Transverse colon (tissue), 4 donors: ENCODE results near the gene STRAP. TPM values are rescaled to one million over a fixed set of nuclear protein-coding genes. Genes with fewer than 3 reads are reported as not detected.

Experiments used
- DNase-seq: peaks from one replicate; pipeline ENCODE4 v3.0.0-alpha.2; 2019
- H3K27ac ChIP-seq, 4 donors: fragments of 200-600 bp; sonication (generic); 2 replicates each; pipeline ENCODE4 v1.5.1; 2016 to 2018; ENCODE audit warnings: inconsistent platforms in 4 of 4
- H3K27me3 ChIP-seq: fragments of 200-600 bp; sonication (generic); 2 replicates; pipeline ENCODE4 v1.5.1; 2017; ENCODE audit warnings: inconsistent platforms
- H3K36me3 ChIP-seq, 4 donors: fragments of 200-600 bp; sonication (generic); 2 replicates each; pipeline ENCODE4 v1.5.1; 2017 to 2019; ENCODE audit warnings: inconsistent platforms in 4 of 4
- H3K4me1 ChIP-seq, 4 donors: fragments of 200-600 bp; sonication (generic); 2 replicates each; pipeline ENCODE4 v1.5.1; 2017 to 2020; ENCODE audit warnings: inconsistent platforms in 4 of 4
- H3K4me3 ChIP-seq, 4 donors: fragments of 200-600 bp; sonication (generic); 1 replicate in 1 of 4; 2 replicates in 3 of 4; pipeline versions ENCODE4 v1.5.1 to v1.6.1; 2017 to 2019; ENCODE audit warnings: inconsistent platforms in 4 of 4
- H3K9me3 ChIP-seq, 2 donors: fragments of 200-600 bp; sonication (generic); 2 replicates each; pipeline ENCODE4 v1.5.1; 2017 to 2019; ENCODE audit warnings: inconsistent platforms in 2 of 2
- EP300 ChIP-seq: sonication (generic); formaldehyde crosslinking; IDR thresholded peaks from one replicate; pipeline ENCODE4 v1.6.1; 2017; ENCODE audit warnings: antibody characterized with exemption, low read depth
- POLR2A ChIP-seq: fragments of 450-650 bp; IDR thresholded peaks from one replicate; pipeline ENCODE4 v1.6.1; 2016; ENCODE audit warnings: antibody characterized with exemption, mild to moderate bottlenecking, moderate library complexity
- POLR2AphosphoS5 ChIP-seq, 3 donors: sonication (generic); formaldehyde crosslinking; IDR thresholded peaks; one replicate each; pipeline ENCODE4 v1.6.1; 2016; ENCODE audit warnings: antibody characterized with exemption in 3 of 3
- WGBS, 2 donors: methylation state at CpG; one replicate each; pipeline ENCODE4 v1.1.5; 2018; ENCODE audit warnings: low coverage in 1 of 2; 5-methylcytosine and 5-hydroxymethylcytosine counted together
- in situ Hi-C, 4 donors: fragments of 200-750 bp; cut with MboI; loops; one replicate each; pipeline versions ENCODE4 v1.15.0 to v1.15.1; 2017; ENCODE audit warnings: low sequenced_read_pairs in 3 of 4, low pct_ligation_motif_present in 1 of 4, low pct_unique_long_range_greater_than_20kb in 1 of 4
- intact Hi-C: fragments of 100-400 bp; cut with DNase I; formaldehyde crosslinking; loops from one replicate; pipeline ENCODE4 v1.15.1; 2023; ENCODE audit warnings: low total_unique reads
- total RNA-seq, 4 donors: library from RNA; depleted of rRNA; stranded (reverse); fragments of >200 nt; gene quantifications; one replicate each; pipeline ENCODE4 v1.1.0, GENCODE V29; 2016
- TF ChIP-seq, protein P1 (sequence below), 5 experiments: fragments of 200-600 bp in 3 of 5; fragments of 450-650 bp in 2 of 5; sonication (generic) in 3 of 5; IDR thresholded peaks; 1 replicate in 2 of 5; 2 replicates in 3 of 5; pipeline ENCODE4 v1.5.1; 2016 to 2017; ENCODE audit warnings: antibody characterized with exemption in 5 of 5, inconsistent platforms in 3 of 5, mild to moderate bottlenecking in 2 of 5, moderate library complexity in 1 of 5

Gene STRAP
- total RNA-seq, 4 donors from 2014 or later, result 39.3 to 78.6 (median 48.6) TPM

GRCh38 chr12:15848606-15849005 is 33.6 kb upstream of the STRAP start:
- no peaks in the 10 kb centered on the region for H3K27me3 ChIP-seq
- whole genome bisulfite sequencing, 2 donors, result 71 to 87% methylated on average over 1 of the region's 1 CpG
- H3K36me3 ChIP-seq, result no peaks in the 10 kb centered on the region
- TF ChIP-seq EP300 (no peak), POLR2AphosphoS5 (IDR thresholded peaks at IDR 0.05) (no peak)
- intact Hi-C loops (no loop called here), in situ Hi-C loops (loop anchor here in 1 of 4 donors (25.0 kb wide), 1 partner anchor 561 kb away; no protein-coding TSS in a partner anchor)
- no peaks in the 10 kb centered on the region for H3K9me3 ChIP-seq
- H3K4me3 ChIP-seq, result no peak overlapping the region
- no peak overlapping the region for H3K27ac ChIP-seq
- H3K4me1 ChIP-seq, result peaks cover 0 to 6% (median 0%) of the 10 kb centered on the region in 4 donors
- DNase-seq, result no peak

DNA sequence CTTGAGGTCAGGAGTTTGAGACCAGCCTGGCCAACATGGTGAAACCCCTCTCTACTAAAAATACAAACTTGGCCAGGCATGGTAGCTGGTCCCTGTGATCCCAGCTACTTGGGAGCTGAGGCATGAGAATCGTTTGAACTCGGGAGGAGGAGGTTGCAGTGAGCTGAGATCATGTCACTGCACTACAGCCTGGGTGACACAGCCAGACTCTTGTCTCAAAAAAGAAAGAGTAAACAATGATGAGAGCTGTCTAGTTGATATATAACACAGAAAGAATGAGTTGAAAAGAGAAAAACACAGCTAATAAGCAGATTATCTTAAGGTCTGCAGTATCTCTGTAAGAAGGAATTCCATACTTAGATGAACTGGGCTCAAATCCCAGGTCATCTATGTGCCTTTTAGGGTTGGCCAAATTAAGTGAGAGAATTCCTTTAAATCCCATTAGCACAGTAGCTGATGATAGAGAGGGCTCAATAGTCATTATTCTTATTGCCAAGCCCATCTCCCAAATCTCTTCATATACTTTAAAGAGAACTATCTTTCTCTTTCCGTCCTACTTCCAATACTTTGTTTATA is 31.1 kb upstream of the STRAP start:
- in situ Hi-C loops, result loop anchor here in 3 of 4 donors (10.0 kb wide), 2 partner anchors 266 to 576 kb away; no protein-coding TSS in a partner anchor
- 55 to 71% methylated on average over 3 of the region's 3 CpGs for WGBS, 2 donors

GRCh38 chr12:15851919-15852318 is 30.3 kb upstream of the STRAP start:
- Histone ChIP-seq H3K4me3 (no peak overlapping the region), H3K4me1 (peaks cover 0 to 6% (median 4%) of the 10 kb centered on the region in 4 donors), H3K27ac (no peak overlapping the region), H3K9me3 (no peaks in the 10 kb centered on the region), H3K36me3 (no peaks in the 10 kb centered on the region), H3K27me3 (no peaks in the 10 kb centered on the region)
- WGBS, 2 donors, result 83 to 88% methylated on average over 2 to 3 of the region's 3 CpGs
- no peak for DNase-seq
- intact Hi-C loops (no loop called here), in situ Hi-C loops (loop anchor here in 3 of 4 donors (10.0 kb wide), 2 partner anchors 267 to 577 kb away; no protein-coding TSS in a partner anchor)
- TF ChIP-seq POLR2A, result no peak
- TF ChIP-seq, protein P1, sequence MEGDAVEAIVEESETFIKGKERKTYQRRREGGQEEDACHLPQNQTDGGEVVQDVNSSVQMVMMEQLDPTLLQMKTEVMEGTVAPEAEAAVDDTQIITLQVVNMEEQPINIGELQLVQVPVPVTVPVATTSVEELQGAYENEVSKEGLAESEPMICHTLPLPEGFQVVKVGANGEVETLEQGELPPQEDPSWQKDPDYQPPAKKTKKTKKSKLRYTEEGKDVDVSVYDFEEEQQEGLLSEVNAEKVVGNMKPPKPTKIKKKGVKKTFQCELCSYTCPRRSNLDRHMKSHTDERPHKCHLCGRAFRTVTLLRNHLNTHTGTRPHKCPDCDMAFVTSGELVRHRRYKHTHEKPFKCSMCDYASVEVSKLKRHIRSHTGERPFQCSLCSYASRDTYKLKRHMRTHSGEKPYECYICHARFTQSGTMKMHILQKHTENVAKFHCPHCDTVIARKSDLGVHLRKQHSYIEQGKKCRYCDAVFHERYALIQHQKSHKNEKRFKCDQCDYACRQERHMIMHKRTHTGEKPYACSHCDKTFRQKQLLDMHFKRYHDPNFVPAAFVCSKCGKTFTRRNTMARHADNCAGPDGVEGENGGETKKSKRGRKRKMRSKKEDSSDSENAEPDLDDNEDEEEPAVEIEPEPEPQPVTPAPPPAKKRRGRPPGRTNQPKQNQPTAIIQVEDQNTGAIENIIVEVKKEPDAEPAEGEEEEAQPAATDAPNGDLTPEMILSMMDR (IDR thresholded peaks at IDR 0.05), result no peak
- no peak for TF ChIP-seq POLR2AphosphoS5 (IDR thresholded peaks at IDR 0.05)
- no peak for TF ChIP-seq EP300

More for the DNA sequence above, 31.1 kb upstream of the STRAP start:
- H3K4me3 ChIP-seq, result no peak overlapping the region
- no peaks in the 10 kb centered on the region for H3K9me3 ChIP-seq
- no peak overlapping the region for H3K27ac ChIP-seq
- intact Hi-C loops, result no loop called here
- no peaks in the 10 kb centered on the region for H3K27me3 ChIP-seq
- H3K4me1 ChIP-seq, result peaks cover 0 to 6% (median 4%) of the 10 kb centered on the region in 4 donors
- TF ChIP-seq POLR2AphosphoS5 (IDR thresholded peaks at IDR 0.05) (no peak), EP300 (no peak)
- TF ChIP-seq, protein P1 (IDR thresholded peaks at IDR 0.05), result no peak
- no peak for DNase-seq
- H3K36me3 ChIP-seq, result no peaks in the 10 kb centered on the region

DNA sequence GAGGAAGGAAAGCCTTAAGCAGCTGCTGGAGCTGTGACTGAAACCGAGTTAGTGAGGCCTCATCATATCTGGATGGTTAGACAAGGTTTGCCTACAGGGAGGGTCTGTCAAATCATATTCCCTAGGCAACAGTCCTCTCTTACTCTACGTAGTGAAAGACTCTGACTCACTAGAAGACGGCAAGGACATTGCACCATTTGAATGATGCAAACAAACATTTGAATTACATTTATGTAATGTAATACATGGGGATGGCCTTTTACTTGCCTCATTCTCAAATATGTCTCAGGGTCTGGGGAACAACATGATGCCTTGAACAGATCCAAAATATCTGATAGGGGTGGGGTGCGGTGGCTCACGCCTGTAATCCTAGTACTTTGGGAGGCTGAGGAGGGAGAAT is 29.8 kb upstream of the STRAP start:
- DNase-seq, result no peak
- intact Hi-C loops, result no loop called here
- H3K4me1 ChIP-seq, result peaks cover 0 to 5% (median 3%) of the 10 kb centered on the region in 4 donors
- TF ChIP-seq EP300, result no peak
- TF ChIP-seq, protein P1 (IDR thresholded peaks at IDR 0.05), result no peak
- no peak for TF ChIP-seq POLR2AphosphoS5 (IDR thresholded peaks at IDR 0.05)
- TF ChIP-seq POLR2A, result no peak
- in situ Hi-C loops, result loop anchor here in 3 of 4 donors (10.0 kb wide), 2 partner anchors 268 to 578 kb away; no protein-coding TSS in a partner anchor
- no peak overlapping the region for H3K27ac ChIP-seq
- no peaks in the 10 kb centered on the region for H3K27me3 ChIP-seq
- WGBS, 2 donors, result 78 to 84% methylated on average over 5 of the region's 5 CpGs
- H3K4me3 ChIP-seq, result no peak overlapping the region
- no peaks in the 10 kb centered on the region for H3K9me3 ChIP-seq
- H3K36me3 ChIP-seq, result no peaks in the 10 kb centered on the region
